Astrocyte of the cerebellum (primary cell): ENCODE data around the gene TSPAN32.

Experiments
- DNase-seq: peaks from one replicate; pipeline ENCODE4 v3.0.0-alpha.2; 2011; ENCODE audit warnings: low read depth
- H3K4me3 ChIP-seq: 2 replicates; pipeline ENCODE4 v1.5.1; 2011; ENCODE audit warnings: mild to moderate bottlenecking, low read depth, low read length, moderate library complexity
- in situ Hi-C: cut with HindIII; loops from 2 replicates; pipeline ENCODE4 v1.10.0; 2017; ENCODE audit warnings: low sequenced_read_pairs
- TF ChIP-seq, protein P1 (sequence below): IDR thresholded peaks from 2 replicates; pipeline ENCODE4 v1.5.1; 2012; ENCODE audit warnings: low read length, low read depth, moderate library complexity, mild to moderate bottlenecking; ENCODE audit errors: missing control alignments

Gene TSPAN32

GRCh38 chr11:2358754-2359442, 57.1 kb downstream of the TSPAN32 start:
- H3K4me3 ChIP-seq: no peak overlapping the region
- TF ChIP-seq, protein P1, sequence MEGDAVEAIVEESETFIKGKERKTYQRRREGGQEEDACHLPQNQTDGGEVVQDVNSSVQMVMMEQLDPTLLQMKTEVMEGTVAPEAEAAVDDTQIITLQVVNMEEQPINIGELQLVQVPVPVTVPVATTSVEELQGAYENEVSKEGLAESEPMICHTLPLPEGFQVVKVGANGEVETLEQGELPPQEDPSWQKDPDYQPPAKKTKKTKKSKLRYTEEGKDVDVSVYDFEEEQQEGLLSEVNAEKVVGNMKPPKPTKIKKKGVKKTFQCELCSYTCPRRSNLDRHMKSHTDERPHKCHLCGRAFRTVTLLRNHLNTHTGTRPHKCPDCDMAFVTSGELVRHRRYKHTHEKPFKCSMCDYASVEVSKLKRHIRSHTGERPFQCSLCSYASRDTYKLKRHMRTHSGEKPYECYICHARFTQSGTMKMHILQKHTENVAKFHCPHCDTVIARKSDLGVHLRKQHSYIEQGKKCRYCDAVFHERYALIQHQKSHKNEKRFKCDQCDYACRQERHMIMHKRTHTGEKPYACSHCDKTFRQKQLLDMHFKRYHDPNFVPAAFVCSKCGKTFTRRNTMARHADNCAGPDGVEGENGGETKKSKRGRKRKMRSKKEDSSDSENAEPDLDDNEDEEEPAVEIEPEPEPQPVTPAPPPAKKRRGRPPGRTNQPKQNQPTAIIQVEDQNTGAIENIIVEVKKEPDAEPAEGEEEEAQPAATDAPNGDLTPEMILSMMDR: no peak
- DNase-seq: no peak
- in situ Hi-C loops: no loop called here

GRCh38 chr11:2359557-2359956, 57.7 kb downstream of the TSPAN32 start:
- no peak overlapping the region for H3K4me3 ChIP-seq
- no peak for DNase-seq
- TF ChIP-seq, protein P1: no peak
- in situ Hi-C loops: no loop called here

- no peak for DNase-seq
- in situ Hi-C loops: no loop called here
- TF ChIP-seq, protein P1: no peak
- H3K4me3 ChIP-seq: no peak overlapping the region
Observed at GRCh38 chr11:2360081-2360642, 58.3 kb downstream of the TSPAN32 start.

- TF ChIP-seq, protein P1: no peak
- no peak overlapping the region for H3K4me3 ChIP-seq
- in situ Hi-C loops: no loop called here
- DNase-seq: no peak
Observed at GRCh38 chr11:2361565-2361964, 59.8 kb downstream of the TSPAN32 start.

GRCh38 chr11:2362414-2362813, 60.6 kb downstream of the TSPAN32 start:
- in situ Hi-C loops: no loop called here
- H3K4me3 ChIP-seq: no peak overlapping the region
- DNase-seq: no peak
- TF ChIP-seq, protein P1: no peak

GRCh38 chr11:2363130-2363529, 61.3 kb downstream of the TSPAN32 start:
- no peak overlapping the region for H3K4me3 ChIP-seq
- no peak for DNase-seq
- TF ChIP-seq, protein P1: no peak
- in situ Hi-C loops: no loop called here
